ENCODE measurements around the gene AKR1B15. TPM values are rescaled to one million over a fixed set of nuclear protein-coding genes. Genes with fewer than 3 reads are reported as not detected.

AKR1B15 gene
- total RNA-seq, 2 donors from 2014 or later, result not detected

GRCh38 chr7:134545380-134545779 lies 3.5 kb upstream of the AKR1B15 start:
- no peak for TF ChIP-seq CTCF (conservative IDR thresholded peaks at IDR 0.05)
- no peaks in the 10 kb centered on the region for H3K9me3 Mint-ChIP-seq
- H3K9me3 ChIP-seq (ENCODE audit: control insufficient read depth, low read length), result no peaks in the 10 kb centered on the region
- peaks cover 11% of the 10 kb centered on the region for H3K27me3 Mint-ChIP-seq (ENCODE audit: insufficient read depth)
- H3K36me3 ChIP-seq (ENCODE audit: control insufficient read depth, insufficient read depth, low read length), result no peaks in the 10 kb centered on the region
- no peaks in the 10 kb centered on the region for H3K27me3 ChIP-seq (ENCODE audit: control insufficient read depth, insufficient read depth, low read length, poor library complexity, severe bottlenecking)
- no peak overlapping the region for H3K4me3 ChIP-seq (ENCODE audit: low read length)
- no peak overlapping the region for H3K27ac Mint-ChIP-seq
- no peak overlapping the region for H3K27ac ChIP-seq (ENCODE audit: low read depth, low read length)
- H3K9ac ChIP-seq (ENCODE audit: extremely low read depth, low read length, poor library complexity, severe bottlenecking), result no peak overlapping the region
- 94 to 96% methylated on average over 3 to 4 of the region's 4 CpGs for WGBS, 2 experiments (ENCODE audit: insufficient coverage in 1 of 2, insufficient read length in 1 of 2)
- H3K4me1 ChIP-seq (ENCODE audit: control insufficient read depth, insufficient read depth, low read length), result no peaks in the 10 kb centered on the region
- no peaks in the 10 kb centered on the region for H3K36me3 Mint-ChIP-seq (ENCODE audit: low read depth)
- H3K4me1 Mint-ChIP-seq, result peaks cover 24% of the 10 kb centered on the region
- no peak overlapping the region for H3K4me3 Mint-ChIP-seq
- no peak for DNase-seq

GRCh38 chr7:134545918-134546317 lies 3.0 kb upstream of the AKR1B15 start:
- H3K27ac Mint-ChIP-seq, result no peak overlapping the region
- WGBS, 2 experiments (ENCODE audit: insufficient coverage in 1 of 2, insufficient read length in 1 of 2), result 92 to 93% methylated on average over 3 of the region's 3 CpGs
- Histone ChIP-seq H3K9ac (ENCODE audit: extremely low read depth, low read length, poor library complexity, severe bottlenecking) (no peak overlapping the region), H3K36me3 (ENCODE audit: control insufficient read depth, insufficient read depth, low read length) (no peaks in the 10 kb centered on the region), H3K4me3 (ENCODE audit: low read length) (no peak overlapping the region), H3K27me3 (ENCODE audit: control insufficient read depth, insufficient read depth, low read length, poor library complexity, severe bottlenecking) (no peaks in the 10 kb centered on the region), H3K4me1 (ENCODE audit: control insufficient read depth, insufficient read depth, low read length) (no peaks in the 10 kb centered on the region), H3K9me3 (ENCODE audit: control insufficient read depth, low read length) (no peaks in the 10 kb centered on the region), H3K27ac (ENCODE audit: low read depth, low read length) (no peak overlapping the region)
- no peaks in the 10 kb centered on the region for H3K36me3 Mint-ChIP-seq (ENCODE audit: low read depth)
- no peaks in the 10 kb centered on the region for H3K9me3 Mint-ChIP-seq
- H3K4me1 Mint-ChIP-seq, result peaks cover 21% of the 10 kb centered on the region
- no peak overlapping the region for H3K4me3 Mint-ChIP-seq
- no peak for DNase-seq
- peaks cover 14% of the 10 kb centered on the region for H3K27me3 Mint-ChIP-seq (ENCODE audit: insufficient read depth)
- TF ChIP-seq CTCF (conservative IDR thresholded peaks at IDR 0.05), result no peak

- TF ChIP-seq CTCF (conservative IDR thresholded peaks at IDR 0.05), result no peak
- Histone ChIP-seq H3K9me3 (ENCODE audit: control insufficient read depth, low read length) (no peaks in the 10 kb centered on the region), H3K4me1 (ENCODE audit: control insufficient read depth, insufficient read depth, low read length) (no peaks in the 10 kb centered on the region), H3K9ac (ENCODE audit: extremely low read depth, low read length, poor library complexity, severe bottlenecking) (no peak overlapping the region), H3K27me3 (ENCODE audit: control insufficient read depth, insufficient read depth, low read length, poor library complexity, severe bottlenecking) (no peaks in the 10 kb centered on the region), H3K27ac (ENCODE audit: low read depth, low read length) (peak overlapping the region; percentile 54), H3K36me3 (ENCODE audit: control insufficient read depth, insufficient read depth, low read length) (no peaks in the 10 kb centered on the region), H3K4me3 (ENCODE audit: low read length) (peak overlapping the region; percentile 77)
- no peaks in the 10 kb centered on the region for H3K9me3 Mint-ChIP-seq
- peaks cover 14% of the 10 kb centered on the region for H3K27me3 Mint-ChIP-seq (ENCODE audit: insufficient read depth)
- H3K27ac Mint-ChIP-seq, result peak overlapping the region; percentile 40
- H3K4me1 Mint-ChIP-seq, result peaks cover 21% of the 10 kb centered on the region
- WGBS, 2 experiments (ENCODE audit: insufficient coverage in 1 of 2, insufficient read length in 1 of 2), result 0% methylated on average over 1 of the region's 1 CpG; no CpG with 5 or more reads in 1 of the 2 experiments
- H3K4me3 Mint-ChIP-seq, result peak overlapping the region; percentile 66
- no peaks in the 10 kb centered on the region for H3K36me3 Mint-ChIP-seq (ENCODE audit: low read depth)
- no peak for DNase-seq
Measured at GRCh38 chr7:134546955-134547354, 2.0 kb upstream of the AKR1B15 start.

All from endodermal cell (in vitro differentiated cells).